ENCODE results near the gene SLN.

The SLN gene

GRCh38 chr11:107719073-107719472, 7.2 kb upstream of the SLN start:
- peak in 1 of 3 experiments; percentile 48 for DNase-seq

GRCh38 chr11:107716884-107717532, 5.2 kb upstream of the SLN start:
- no peak for DNase-seq

GRCh38 chr11:107713009-107713408, 1.2 kb upstream of the SLN start:
- DNase-seq, result peak in 2 of 3 experiments; percentile 52 to 96

GRCh38 chr11:107710301-107710700, 1.6 kb downstream of the SLN start:
- DNase-seq, result no peak

- no peak for DNase-seq
Measured at GRCh38 chr11:107708792-107709191, 3.1 kb downstream of the SLN start.

- no peak for DNase-seq
Measured at GRCh38 chr11:107707807-107708206, 4.0 kb downstream of the SLN start.

- DNase-seq, result no peak
Measured at GRCh38 chr11:107707215-107707671, 4.6 kb downstream of the SLN start.

- DNase-seq, result no peak
Measured at GRCh38 chr11:107706531-107706930, 5.3 kb downstream of the SLN start.

GRCh38 chr11:107705027-107705426, 6.8 kb downstream of the SLN start:
- DNase-seq, result no peak

- DNase-seq, result no peak
Measured at GRCh38 chr11:107704451-107704850, 7.4 kb downstream of the SLN start.

- no peak for DNase-seq
Measured at GRCh38 chr11:107702723-107703122, 9.1 kb downstream of the SLN start.

- no peak for DNase-seq
Measured at GRCh38 chr11:107702109-107702660, 9.7 kb downstream of the SLN start.

GRCh38 chr11:107699371-107700285, 12.2 kb downstream of the SLN start:
- no peak for DNase-seq

- no peak for DNase-seq
Measured at GRCh38 chr11:107697291-107697690, 14.6 kb downstream of the SLN start.

GRCh38 chr11:107696140-107696539, 15.7 kb downstream of the SLN start:
- DNase-seq, result no peak

- no peak for DNase-seq
Measured at GRCh38 chr11:107695446-107695845, 16.4 kb downstream of the SLN start.

GRCh38 chr11:107691000-107691750, 20.7 kb downstream of the SLN start:
- DNase-seq, result no peak

- peak; percentile 49 to 84 (median 60) for DNase-seq
Measured at GRCh38 chr11:107689317-107690202, 22.3 kb downstream of the SLN start.

GRCh38 chr11:107688322-107688918, 23.4 kb downstream of the SLN start:
- DNase-seq, result no peak

GRCh38 chr11:107683807-107684206, 28.0 kb downstream of the SLN start:
- peak in 1 of 3 experiments; percentile 33 for DNase-seq

GRCh38 chr11:107683061-107683460, 28.8 kb downstream of the SLN start:
- no peak for DNase-seq
